HEK293T (cell line): Measurements from ENCODE around the gene TM9SF3.

Experiments
- CTCF ChIA-PET: fragments of 350-600 bp; formaldehyde crosslinking; extraction: SDS; loops from one replicate; lab custom pipeline; 2021; ENCODE audit warnings: antibody characterized with exemption, inconsistent platforms; lab: Yijun Ruan, JAX
- POLR2A ChIA-PET: fragments of 350-600 bp; formaldehyde crosslinking; extraction: SDS; loops from one replicate; lab custom pipeline; 2020; ENCODE audit warnings: antibody characterized with exemption, inconsistent platforms; lab: Yijun Ruan, JAX
- DNase-seq: peaks from one replicate; pipeline ENCODE4 v3.0.0; 2012; ENCODE audit warnings: mixed read lengths; ENCODE audit errors: extremely low spot score
- ARNT ChIP-seq: fragments of 450-650 bp; IDR thresholded peaks from 2 replicates; pipeline ENCODE4 v1.6.1; 2017; ENCODE audit warnings: mild to moderate bottlenecking
- BHLHE40 ChIP-seq: fragments of 450-650 bp; IDR thresholded peaks from 2 replicates; pipeline ENCODE4 v1.6.1; 2016; ENCODE audit warnings: mild to moderate bottlenecking, moderate library complexity, borderline replicate concordance
- CTBP1 ChIP-seq: fragments of 450-650 bp; IDR thresholded peaks from 2 replicates; pipeline ENCODE4 v1.6.1; 2016; ENCODE audit warnings: borderline replicate concordance
- ELF4 ChIP-seq: fragments of 450-650 bp; IDR thresholded peaks from 2 replicates; pipeline ENCODE4 v1.6.1; 2017; ENCODE audit warnings: antibody characterized with exemption
- FOXA1 ChIP-seq: fragments of 450-650 bp; IDR thresholded peaks from 2 replicates; pipeline ENCODE4 v1.6.1; 2016; ENCODE audit warnings: mild to moderate bottlenecking
- FOXK2 ChIP-seq: fragments of 450-650 bp; IDR thresholded peaks from 2 replicates; pipeline ENCODE4 v1.6.1; 2016; ENCODE audit warnings: mild to moderate bottlenecking
- FOXM1 ChIP-seq: fragments of 450-650 bp; IDR thresholded peaks from 2 replicates; pipeline ENCODE4 v1.6.1; 2017; ENCODE audit warnings: mild to moderate bottlenecking, borderline replicate concordance
- HDGF ChIP-seq: fragments of 450-650 bp; IDR thresholded peaks from 2 replicates; pipeline ENCODE4 v1.6.1; 2017; ENCODE audit warnings: antibody characterized with exemption, borderline replicate concordance
- L3MBTL2 ChIP-seq: fragments of 450-650 bp; conservative IDR thresholded peaks from 2 replicates; pipeline ENCODE4 v1.6.1; 2016; ENCODE audit warnings: mild to moderate bottlenecking
- LEF1 ChIP-seq: fragments of 450-650 bp; IDR thresholded peaks from 2 replicates; pipeline ENCODE4 v1.6.1; 2017; ENCODE audit warnings: mild to moderate bottlenecking, borderline replicate concordance
- NFRKB ChIP-seq: fragments of 450-650 bp; IDR thresholded peaks from 2 replicates; pipeline ENCODE4 v1.6.1; 2016; ENCODE audit warnings: mild to moderate bottlenecking, moderate library complexity
- SP1 ChIP-seq: fragments of 450-650 bp; IDR thresholded peaks from 2 replicates; pipeline ENCODE4 v1.6.1; 2017
- SUZ12 ChIP-seq: fragments of 450-650 bp; IDR thresholded peaks from 2 replicates; pipeline ENCODE4 v1.6.1; 2016; ENCODE audit warnings: mild to moderate bottlenecking
- TARDBP ChIP-seq: fragments of 450-650 bp; IDR thresholded peaks from 2 replicates; pipeline ENCODE4 v1.6.1; 2016
- ZNF384 ChIP-seq: fragments of 450-650 bp; IDR thresholded peaks from 2 replicates; pipeline ENCODE4 v1.6.1; 2016
- TF ChIP-seq, protein P1 (sequence below): fragments of 450-650 bp; IDR thresholded peaks from 2 replicates; pipeline ENCODE4 v1.6.1; 2016

The TM9SF3 gene

DNA sequence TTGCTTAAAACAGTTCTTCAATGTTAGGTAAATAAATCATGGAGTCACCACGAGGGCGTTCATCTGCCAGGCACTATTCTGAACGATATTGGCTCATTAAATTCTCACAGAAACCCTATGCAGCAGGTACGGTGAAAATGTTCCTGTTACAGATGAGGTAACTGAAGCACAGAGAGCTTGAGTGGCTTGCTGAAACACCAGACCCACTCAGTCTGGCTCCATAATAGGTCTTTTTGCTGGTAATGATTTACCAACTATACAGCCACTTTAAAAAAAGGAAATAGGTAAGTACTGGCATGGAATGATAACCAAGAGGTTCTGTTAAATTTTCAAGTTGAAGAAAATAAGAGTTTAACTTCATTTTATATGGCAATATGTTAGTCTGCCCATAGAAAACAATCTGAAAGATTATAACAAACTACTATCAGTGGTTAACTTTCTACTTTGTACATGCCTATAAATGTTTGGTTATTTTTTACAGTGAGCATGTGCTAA, 1.3 kb upstream of the TM9SF3 start:
- CTCF ChIA-PET = no interaction called here
- POLR2A ChIA-PET = interaction anchor here (0.9 to 1.5 kb wide), 4 partner anchors 15 to 53 kb away, joined by 3 to 4 read pairs (median 4); no protein-coding TSS in a partner anchor
- no peak for TF ChIP-seq L3MBTL2
- TF ChIP-seq, protein P1, sequence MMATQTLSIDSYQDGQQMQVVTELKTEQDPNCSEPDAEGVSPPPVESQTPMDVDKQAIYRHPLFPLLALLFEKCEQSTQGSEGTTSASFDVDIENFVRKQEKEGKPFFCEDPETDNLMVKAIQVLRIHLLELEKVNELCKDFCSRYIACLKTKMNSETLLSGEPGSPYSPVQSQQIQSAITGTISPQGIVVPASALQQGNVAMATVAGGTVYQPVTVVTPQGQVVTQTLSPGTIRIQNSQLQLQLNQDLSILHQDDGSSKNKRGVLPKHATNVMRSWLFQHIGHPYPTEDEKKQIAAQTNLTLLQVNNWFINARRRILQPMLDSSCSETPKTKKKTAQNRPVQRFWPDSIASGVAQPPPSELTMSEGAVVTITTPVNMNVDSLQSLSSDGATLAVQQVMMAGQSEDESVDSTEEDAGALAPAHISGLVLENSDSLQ = peak; percentile 48
- DNase-seq = no peak

DNA sequence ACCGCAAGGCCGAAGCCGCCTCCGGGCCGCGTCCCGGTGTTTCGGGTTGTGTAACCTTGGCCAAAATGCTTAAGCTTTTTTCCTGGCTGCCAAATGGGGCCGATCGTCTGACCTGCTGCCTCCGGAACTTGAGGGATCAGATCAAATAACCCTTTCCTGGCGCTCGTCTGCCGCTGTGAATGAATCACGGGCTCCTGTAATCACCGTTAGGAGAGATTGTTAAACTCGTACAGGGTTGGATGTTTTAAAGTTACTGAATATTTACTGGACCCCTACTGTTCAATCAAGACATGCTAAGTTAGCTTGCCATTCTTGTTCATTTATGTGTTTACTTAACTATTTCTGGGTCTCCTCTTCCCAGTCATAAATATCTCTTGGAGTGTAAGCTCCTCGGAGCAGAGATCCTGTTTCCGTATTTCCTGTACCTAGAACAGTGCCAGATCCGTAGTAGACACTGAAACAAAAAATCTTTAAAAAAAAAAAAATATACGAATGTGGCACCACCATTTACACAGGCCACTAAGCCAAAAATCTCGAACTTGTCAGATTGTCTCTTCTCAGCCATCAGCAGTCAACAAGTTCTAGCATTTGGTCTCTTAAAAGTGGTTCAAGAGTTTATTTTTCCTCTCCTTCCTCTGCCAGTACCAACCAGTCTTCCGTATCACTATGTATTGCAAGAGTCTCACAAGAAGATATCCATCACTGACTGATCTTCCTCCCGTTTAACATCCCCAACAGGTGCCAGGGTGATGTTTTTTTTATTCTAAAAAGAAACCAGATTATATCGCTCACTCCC, 650 bp upstream of the TM9SF3 start:
- TF ChIP-seq ELF4 (no peak), FOXA1 (no peak), ARNT (no peak), L3MBTL2 (peak; percentile 35), FOXM1 (no peak), TARDBP (no peak), SUZ12 (no peak)
- POLR2A ChIA-PET = interaction anchor here (0.9 to 1.5 kb wide), 6 partner anchors 10 to 53 kb away, joined by 3 to 4 read pairs (median 3); no protein-coding TSS in a partner anchor
- no peak for DNase-seq
- CTCF ChIA-PET = interaction anchor here (0.7 kb wide), 1 partner anchor 183 kb away, joined by 3 read pairs; no protein-coding TSS in a partner anchor

DNA sequence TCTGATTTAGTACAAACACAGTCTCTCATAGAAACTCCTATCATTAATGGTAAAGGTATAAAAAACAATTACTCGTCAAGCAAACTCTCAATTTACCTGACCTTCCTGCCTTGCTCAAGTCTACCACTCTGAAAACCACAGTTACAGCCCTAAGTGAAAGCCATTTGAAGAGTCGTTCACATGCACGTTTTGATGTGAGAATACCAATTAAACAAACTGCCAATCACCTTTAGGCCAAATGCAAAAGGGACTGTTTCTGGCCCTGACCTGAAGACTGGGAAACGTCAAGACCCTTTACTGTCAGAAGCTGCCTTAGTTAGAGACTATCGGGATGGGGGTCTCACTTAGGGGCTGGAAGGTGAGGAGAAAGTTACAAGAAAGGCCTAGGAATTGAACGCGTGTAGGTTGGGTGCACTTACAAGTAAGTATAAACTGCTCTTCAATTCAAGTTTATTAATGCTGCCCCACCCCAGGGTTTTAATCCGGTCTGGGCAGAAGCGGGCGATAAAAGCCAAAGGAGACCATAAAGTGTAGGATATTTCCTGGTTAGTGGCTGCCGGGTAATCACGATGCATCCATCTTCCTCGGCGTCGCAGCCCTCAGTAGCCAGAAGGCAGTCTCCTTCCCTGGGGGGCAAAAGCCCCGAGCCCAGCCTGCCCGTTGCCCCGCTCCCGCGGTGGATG, 935 bp downstream of the TM9SF3 start:
- DNase-seq = peak; percentile 41

DNA sequence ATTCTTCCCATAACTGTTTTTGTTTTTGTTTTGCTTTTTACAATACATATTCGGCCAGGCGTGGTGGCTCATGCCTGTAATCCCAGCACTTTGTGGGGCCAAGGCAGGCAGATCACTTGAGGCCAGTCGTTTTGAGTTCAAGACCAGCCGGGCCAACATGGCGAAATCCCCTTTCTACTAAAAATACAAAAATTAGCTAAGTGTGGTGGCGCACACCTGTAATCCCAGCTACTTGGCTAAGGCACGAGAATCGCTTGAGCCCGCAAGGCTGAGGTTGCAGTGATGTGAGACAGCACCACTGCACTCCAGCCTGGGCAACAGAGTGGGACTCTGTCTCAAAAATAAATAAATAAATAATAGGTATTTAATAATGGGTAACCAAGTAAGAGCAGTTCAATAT, 2.3 kb downstream of the TM9SF3 start:
- POLR2A ChIA-PET = no interaction called here
- DNase-seq = no peak
- CTCF ChIA-PET = no interaction called here
- no peak for TF ChIP-seq ARNT
- TF ChIP-seq FOXK2 = no peak
- TF ChIP-seq HDGF = no peak
- no peak for TF ChIP-seq ZNF384
- no peak for TF ChIP-seq SUZ12
- no peak for TF ChIP-seq TARDBP
- TF ChIP-seq BHLHE40 = no peak
- no peak for TF ChIP-seq LEF1
- TF ChIP-seq FOXA1 = no peak
- TF ChIP-seq, protein P1 = no peak

More for the DNA sequence above, 935 bp downstream of the TM9SF3 start:
- POLR2A ChIA-PET = interaction anchor here (1.0 kb wide), 1 partner anchor 32 kb away, joined by 3 read pairs; no protein-coding TSS in a partner anchor
- no peak for TF ChIP-seq SP1
- no peak for TF ChIP-seq BHLHE40
- TF ChIP-seq CTBP1 = no peak
- no peak for TF ChIP-seq NFRKB
- TF ChIP-seq, protein P1 = peak; percentile 61
- CTCF ChIA-PET = no interaction called here

DNA sequence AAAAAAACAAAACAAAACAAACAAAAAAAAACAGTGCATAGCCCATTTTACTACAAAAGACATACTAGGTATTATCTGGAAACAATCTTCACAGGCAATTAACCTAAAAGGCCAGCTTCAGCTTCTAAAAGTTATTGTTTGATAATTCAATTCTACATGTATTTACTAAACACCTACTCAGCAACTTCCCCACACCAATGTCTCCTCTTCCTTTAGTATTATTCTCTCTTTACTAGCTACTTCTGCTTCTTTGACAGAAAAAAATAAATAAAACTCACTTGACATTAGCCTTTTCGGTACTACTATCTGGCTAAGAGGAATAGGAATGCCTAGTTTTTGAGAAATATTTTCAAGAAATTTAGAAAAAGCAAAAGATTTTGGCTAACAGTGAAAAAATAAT, 2.8 kb downstream of the TM9SF3 start:
- no peak for DNase-seq
- CTCF ChIA-PET = no interaction called here
- TF ChIP-seq, protein P1 = no peak
- TF ChIP-seq ELF4 (no peak), FOXK2 (no peak), ZNF384 (no peak), SUZ12 (no peak), BHLHE40 (no peak), CTBP1 (no peak), L3MBTL2 (no peak)
- POLR2A ChIA-PET = no interaction called here

DNA sequence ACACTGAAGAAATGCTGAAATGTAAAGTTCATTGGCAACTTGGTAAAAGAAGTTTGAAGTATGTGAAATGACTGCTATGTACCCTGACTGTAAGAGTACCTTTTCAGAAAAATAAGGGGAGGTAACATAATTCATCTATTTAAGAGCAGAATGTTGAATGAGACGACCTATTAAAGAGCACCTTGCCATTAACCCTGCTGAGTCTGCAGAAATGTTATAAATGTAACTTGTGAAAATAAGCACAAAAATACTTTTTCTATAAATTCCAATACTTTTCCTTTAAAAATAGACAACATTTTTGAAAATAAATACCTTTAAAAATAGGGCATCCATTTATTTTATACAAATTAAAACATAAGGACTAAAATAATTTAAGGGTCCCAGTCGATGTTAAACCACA, 7.7 kb downstream of the TM9SF3 start:
- POLR2A ChIA-PET = no interaction called here
- no peak for DNase-seq
- TF ChIP-seq ARNT (no peak), FOXM1 (no peak), FOXA1 (no peak), L3MBTL2 (no peak), BHLHE40 (no peak), SUZ12 (no peak), LEF1 (no peak), HDGF (no peak), ELF4 (no peak), FOXK2 (no peak), NFRKB (no peak), ZNF384 (no peak), SP1 (no peak), CTBP1 (no peak), TARDBP (no peak)
- TF ChIP-seq, protein P1 = no peak
- CTCF ChIA-PET = no interaction called here
